ENCODE results near the gene PCDHGB5. TPM values are rescaled to one million over a fixed set of nuclear protein-coding genes. Genes with fewer than 3 reads are reported as not detected.

Gene PCDHGB5
- total and polyA plus RNA-seq, 4 donors: 17.5 to 33.5 (median 22.1) TPM

DNA sequence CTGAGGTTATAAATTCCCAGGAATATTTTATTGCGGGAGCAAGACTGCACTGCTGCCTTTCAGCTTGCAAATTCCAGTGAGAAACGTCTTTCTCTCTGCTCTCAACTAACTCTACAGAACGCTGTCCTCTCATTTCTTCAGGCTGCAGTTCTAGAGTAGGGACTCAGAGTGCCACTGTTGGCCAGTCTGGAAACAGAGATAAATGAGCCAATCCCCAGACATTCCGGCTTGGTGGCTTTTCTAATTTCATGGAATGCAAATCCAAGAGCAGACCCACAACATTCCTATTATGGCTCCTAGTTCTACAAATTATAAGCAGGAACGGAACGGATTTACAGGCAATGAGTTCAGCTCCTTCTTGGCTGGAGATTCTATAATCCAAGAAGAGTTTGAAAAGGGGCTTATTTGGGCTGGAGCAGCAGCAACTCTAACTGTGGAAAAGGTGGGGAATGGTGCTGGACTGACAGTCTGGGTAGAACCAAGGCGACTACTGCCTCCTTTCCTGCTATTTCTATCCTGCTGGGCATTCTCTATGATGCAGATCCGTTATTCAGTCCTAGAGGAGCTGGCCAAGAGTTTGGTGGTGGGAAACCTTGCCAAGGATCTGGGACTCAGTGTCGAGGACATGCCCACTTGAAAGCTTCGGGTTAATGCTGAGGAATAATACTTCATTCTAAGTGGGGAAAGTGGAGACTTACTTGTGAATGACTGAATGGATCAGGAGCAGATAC lies 41.8 kb downstream of the PCDHGB5 start:
- H3K4me3 ChIP-seq (ENCODE audit: low read depth, low read length): no peak overlapping the region

DNA sequence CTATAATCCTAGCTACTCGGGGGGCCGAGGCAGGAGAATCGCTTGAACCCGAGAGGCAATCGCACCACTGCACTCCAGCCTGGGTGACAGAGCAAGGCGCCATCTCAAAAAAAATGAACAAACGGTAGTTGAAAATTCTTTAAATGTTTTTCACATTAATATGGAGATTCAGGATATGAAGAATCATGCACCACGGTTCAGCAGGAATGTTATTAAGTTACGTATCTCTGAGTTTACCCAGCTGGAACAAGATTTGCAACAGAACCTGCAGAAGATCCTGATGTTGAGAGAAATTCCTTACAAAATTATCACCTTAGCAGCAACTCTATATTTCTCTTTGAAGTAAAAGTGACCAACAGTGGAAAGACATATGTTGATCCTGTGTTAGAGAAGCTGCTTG lies 42.6 kb downstream of the PCDHGB5 start:
- Histone ChIP-seq H3K4me3 (ENCODE audit: low read depth, low read length) (no peak overlapping the region), H3K4me1 (ENCODE audit: control insufficient read depth, insufficient read depth, low read length) (no peaks in the 10 kb centered on the region), H3K36me3 (ENCODE audit: control insufficient read depth, insufficient read depth, low read length) (peaks cover 7% of the 10 kb centered on the region), H3K9me3 (ENCODE audit: control insufficient read depth, insufficient read depth, low read length) (peaks cover 24% of the 10 kb centered on the region), H3K27ac (ENCODE audit: low read depth, low read length) (no peak overlapping the region), H3K27me3 (ENCODE audit: control insufficient read depth, insufficient read depth, low read length) (no peaks in the 10 kb centered on the region)
- DNase-seq (ENCODE audit: low read depth in 4 of 6, low spot score in 6 of 6): no peak
- 100% methylated on average over 5 of the region's 9 CpGs for WGBS (ENCODE audit: insufficient coverage)

More for the DNA sequence above, 41.8 kb downstream of the PCDHGB5 start:
- Histone ChIP-seq H3K36me3 (ENCODE audit: control insufficient read depth, insufficient read depth, low read length) (peaks cover 7% of the 10 kb centered on the region), H3K27ac (ENCODE audit: low read depth, low read length) (no peak overlapping the region), H3K4me1 (ENCODE audit: control insufficient read depth, insufficient read depth, low read length) (no peaks in the 10 kb centered on the region), H3K9me3 (ENCODE audit: control insufficient read depth, insufficient read depth, low read length) (peaks cover 24% of the 10 kb centered on the region), H3K27me3 (ENCODE audit: control insufficient read depth, insufficient read depth, low read length) (no peaks in the 10 kb centered on the region)
- WGBS (ENCODE audit: insufficient coverage): 59% methylated on average over 7 of the region's 10 CpGs
- no peak for DNase-seq (ENCODE audit: low read depth in 4 of 6, low spot score in 6 of 6)

DNA sequence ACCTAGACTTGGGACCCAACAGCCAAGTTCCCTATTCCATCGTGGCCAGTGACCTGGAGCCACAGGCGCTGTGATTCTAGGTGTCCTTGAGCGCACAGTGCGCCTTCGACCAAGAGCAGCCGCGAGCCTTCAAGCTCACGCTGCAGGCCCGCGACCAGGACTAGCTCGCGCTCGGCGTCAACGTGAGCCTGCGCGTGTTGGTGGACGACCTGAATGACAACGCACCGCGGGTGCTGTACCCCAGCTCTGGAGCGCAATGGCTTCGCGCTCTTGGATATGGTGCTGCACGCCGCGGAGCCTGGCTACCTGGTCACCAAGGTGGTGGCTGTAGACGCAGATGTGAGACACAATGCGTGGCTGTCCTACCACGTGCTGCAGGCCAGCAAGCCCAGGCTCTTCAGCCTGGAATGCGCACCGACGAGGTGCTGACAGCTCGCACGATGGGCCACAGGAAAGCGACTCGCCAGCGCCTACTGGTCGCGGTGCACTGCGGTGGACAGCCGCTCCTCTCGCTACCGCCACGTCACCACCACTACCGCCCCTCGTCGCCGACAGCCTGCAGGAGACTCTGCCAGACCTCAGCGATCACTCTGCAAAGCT lies 43.9 kb downstream of the PCDHGB5 start:
- Histone ChIP-seq H3K27me3 (ENCODE audit: control insufficient read depth, insufficient read depth, low read length) (no peaks in the 10 kb centered on the region), H3K9me3 (ENCODE audit: control insufficient read depth, insufficient read depth, low read length) (peaks cover 24% of the 10 kb centered on the region), H3K4me1 (ENCODE audit: control insufficient read depth, insufficient read depth, low read length) (no peaks in the 10 kb centered on the region), H3K27ac (ENCODE audit: low read depth, low read length) (no peak overlapping the region), H3K4me3 (ENCODE audit: low read depth, low read length) (no peak overlapping the region), H3K36me3 (ENCODE audit: control insufficient read depth, insufficient read depth, low read length) (peaks cover 7% of the 10 kb centered on the region)
- DNase-seq (ENCODE audit: low read depth in 4 of 6, low spot score in 6 of 6): no peak
- 37% methylated on average over 49 of the region's 50 CpGs for WGBS (ENCODE audit: insufficient coverage)

Other genes starting within 250 kb of the PCDHGB5 start
Only the 30 nearest of the 37 such genes appear.
- 1 to 10 TPM; 2.9 to 3.5 TPM for gene PCDHB9, start 210.8 kb upstream of the PCDHGB5 start, total RNA-seq
- gene PCDHB9, start 210.8 kb upstream of the PCDHGB5 start, polyA plus RNA-seq (ENCODE audit: insufficient read length in 2 of 2): 1 to 10 TPM; 7.0 to 8.5 TPM
- 1 to 10 TPM; 5.9 to 9.3 TPM for gene PCDHB10, start 205.6 kb upstream of the PCDHGB5 start, total RNA-seq
- 10 to 100 TPM; 11.6 to 15.8 TPM for gene PCDHB10, start 205.6 kb upstream of the PCDHGB5 start, polyA plus RNA-seq (ENCODE audit: insufficient read length in 2 of 2)
- 1 to 10 TPM; 7.6 to 9.7 TPM for gene PCDHB11, start 198.3 kb upstream of the PCDHGB5 start, total RNA-seq
- gene PCDHB11, start 198.3 kb upstream of the PCDHGB5 start, polyA plus RNA-seq (ENCODE audit: insufficient read length in 2 of 2): 1 to 10 TPM; 3.8 to 3.9 TPM
- gene PCDHB12, start 189.2 kb upstream of the PCDHGB5 start, total RNA-seq: 10 to 100 TPM in 1 of 2 donors, 1 to 10 TPM in 1; 5.3 to 10.7 TPM
- 1 to 10 TPM; 3.3 to 4.9 TPM for gene PCDHB12, start 189.2 kb upstream of the PCDHGB5 start, polyA plus RNA-seq (ENCODE audit: insufficient read length in 2 of 2)
- gene PCDHB13, start 184.0 kb upstream of the PCDHGB5 start, total RNA-seq: 1 to 10 TPM; 4.5 to 8.7 TPM
- 1 to 10 TPM; 3.8 to 5.0 TPM for gene PCDHB13, start 184.0 kb upstream of the PCDHGB5 start, polyA plus RNA-seq (ENCODE audit: insufficient read length in 2 of 2)
- 10 to 100 TPM; 10.4 to 11.9 TPM for gene PCDHB14, start 174.6 kb upstream of the PCDHGB5 start, total RNA-seq
- gene PCDHB14, start 174.6 kb upstream of the PCDHGB5 start, polyA plus RNA-seq (ENCODE audit: insufficient read length in 2 of 2): 10 to 100 TPM; 15.4 to 17.4 TPM
- gene PCDHB15, start 152.6 kb upstream of the PCDHGB5 start, total RNA-seq: 10 to 100 TPM; 10.4 to 15.2 TPM
- 10 to 100 TPM; 12.3 to 21.1 TPM for gene PCDHB15, start 152.6 kb upstream of the PCDHGB5 start, polyA plus RNA-seq (ENCODE audit: insufficient read length in 2 of 2)
- under 1 TPM in 1 of 2 donors, not detected in 1; 0.39 TPM for gene SLC25A2, start 93.9 kb upstream of the PCDHGB5 start, total RNA-seq
- under 1 TPM in 1 of 2 donors, not detected in 1; 0.15 TPM for gene SLC25A2, start 93.9 kb upstream of the PCDHGB5 start, polyA plus RNA-seq (ENCODE audit: insufficient read length in 2 of 2)
- 100 to 1,000 TPM in 1 of 2 donors, 10 to 100 TPM in 1; 98.2 to 111 TPM for gene TAF7, start 77.2 kb upstream of the PCDHGB5 start, total RNA-seq
- gene TAF7, start 77.2 kb upstream of the PCDHGB5 start, polyA plus RNA-seq (ENCODE audit: insufficient read length in 2 of 2): 100 to 1,000 TPM in 1 of 2 donors, 10 to 100 TPM in 1; 90.1 to 101 TPM
- gene PCDHGA1, start 67.4 kb upstream of the PCDHGB5 start, total RNA-seq: 1 to 10 TPM; 1.4 to 3.0 TPM
- gene PCDHGA1, start 67.4 kb upstream of the PCDHGB5 start, polyA plus RNA-seq (ENCODE audit: insufficient read length in 2 of 2): 1 to 10 TPM; 2.5 to 3.8 TPM
- gene PCDHGA2, start 59.2 kb upstream of the PCDHGB5 start, total RNA-seq: 10 to 100 TPM in 1 of 2 donors, 1 to 10 TPM in 1; 8.9 to 10.4 TPM
- 10 to 100 TPM; 14.0 to 17.7 TPM for gene PCDHGA2, start 59.2 kb upstream of the PCDHGB5 start, polyA plus RNA-seq (ENCODE audit: insufficient read length in 2 of 2)
- gene PCDHGA3, start 54.1 kb upstream of the PCDHGB5 start, total RNA-seq: 10 to 100 TPM in 1 of 2 donors, 1 to 10 TPM in 1; 9.2 to 10.5 TPM
- gene PCDHGA3, start 54.1 kb upstream of the PCDHGB5 start, polyA plus RNA-seq (ENCODE audit: insufficient read length in 2 of 2): 10 to 100 TPM; 12.3 to 19.2 TPM
- gene PCDHGB1, start 47.8 kb upstream of the PCDHGB5 start, total RNA-seq: 1 to 10 TPM; 6.4 to 8.6 TPM
- gene PCDHGB1, start 47.8 kb upstream of the PCDHGB5 start, polyA plus RNA-seq (ENCODE audit: insufficient read length in 2 of 2): 1 to 10 TPM; 9.8 to 9.9 TPM
- 1 to 10 TPM; 7.5 to 8.2 TPM for gene PCDHGA4, start 42.9 kb upstream of the PCDHGB5 start, total RNA-seq
- gene PCDHGA4, start 42.9 kb upstream of the PCDHGB5 start, polyA plus RNA-seq (ENCODE audit: insufficient read length in 2 of 2): 1 to 10 TPM; 9.5 to 9.9 TPM
- gene PCDHGB2, start 38.0 kb upstream of the PCDHGB5 start, total RNA-seq: 1 to 10 TPM; 6.3 to 6.7 TPM
- 10 to 100 TPM in 1 of 2 donors, 1 to 10 TPM in 1; 9.0 to 14.0 TPM for gene PCDHGB2, start 38.0 kb upstream of the PCDHGB5 start, polyA plus RNA-seq (ENCODE audit: insufficient read length in 2 of 2)
- 1 to 10 TPM; 7.9 to 8.8 TPM for gene PCDHGA5, start 33.8 kb upstream of the PCDHGB5 start, total RNA-seq
- gene PCDHGA5, start 33.8 kb upstream of the PCDHGB5 start, polyA plus RNA-seq (ENCODE audit: insufficient read length in 2 of 2): 10 to 100 TPM; 14.0 to 15.5 TPM
- 1 to 10 TPM; 6.0 to 8.3 TPM for gene PCDHGB3, start 27.7 kb upstream of the PCDHGB5 start, total RNA-seq
- gene PCDHGB3, start 27.7 kb upstream of the PCDHGB5 start, polyA plus RNA-seq (ENCODE audit: insufficient read length in 2 of 2): 1 to 10 TPM; 7.1 to 8.4 TPM
- 10 to 100 TPM in 1 of 2 donors, 1 to 10 TPM in 1; 8.5 to 12.3 TPM for gene PCDHGA6, start 24.1 kb upstream of the PCDHGB5 start, total RNA-seq
- gene PCDHGA6, start 24.1 kb upstream of the PCDHGB5 start, polyA plus RNA-seq (ENCODE audit: insufficient read length in 2 of 2): 10 to 100 TPM; 18.4 to 19.2 TPM
- 1 to 10 TPM; 6.1 to 6.6 TPM for gene PCDHGA7, start 15.2 kb upstream of the PCDHGB5 start, total RNA-seq
- 1 to 10 TPM; 5.2 to 6.7 TPM for gene PCDHGA7, start 15.2 kb upstream of the PCDHGB5 start, polyA plus RNA-seq (ENCODE audit: insufficient read length in 2 of 2)
- 10 to 100 TPM; 12.5 to 14.9 TPM for gene PCDHGB4, start 10.2 kb upstream of the PCDHGB5 start, total RNA-seq
- gene PCDHGB4, start 10.2 kb upstream of the PCDHGB5 start, polyA plus RNA-seq (ENCODE audit: insufficient read length in 2 of 2): 10 to 100 TPM; 10.3 to 16.0 TPM
- 1 to 10 TPM; 4.6 to 5.6 TPM for gene PCDHGA8, start 5.3 kb upstream of the PCDHGB5 start, total RNA-seq
- gene PCDHGA8, start 5.3 kb upstream of the PCDHGB5 start, polyA plus RNA-seq (ENCODE audit: insufficient read length in 2 of 2): 1 to 10 TPM; 1.9 to 2.1 TPM
- gene PCDHGA9, start 4.8 kb downstream of the PCDHGB5 start, total RNA-seq: 10 to 100 TPM; 10.9 TPM
- gene PCDHGA9, start 4.8 kb downstream of the PCDHGB5 start, polyA plus RNA-seq (ENCODE audit: insufficient read length in 2 of 2): 10 to 100 TPM; 19.2 to 21.4 TPM
- gene PCDHGB6, start 10.1 kb downstream of the PCDHGB5 start, total RNA-seq: 10 to 100 TPM in 1 of 2 donors, 1 to 10 TPM in 1; 10.0 to 10.6 TPM
- gene PCDHGB6, start 10.1 kb downstream of the PCDHGB5 start, polyA plus RNA-seq (ENCODE audit: insufficient read length in 2 of 2): 10 to 100 TPM; 22.0 to 25.7 TPM
- gene PCDHGA10, start 15.0 kb downstream of the PCDHGB5 start, total RNA-seq: 10 to 100 TPM; 11.1 to 12.4 TPM
- gene PCDHGA10, start 15.0 kb downstream of the PCDHGB5 start, polyA plus RNA-seq (ENCODE audit: insufficient read length in 2 of 2): 10 to 100 TPM; 21.1 to 32.4 TPM
- 10 to 100 TPM; 13.7 to 14.3 TPM for gene PCDHGB7, start 19.7 kb downstream of the PCDHGB5 start, total RNA-seq
- 10 to 100 TPM; 35.8 to 47.2 TPM for gene PCDHGB7, start 19.7 kb downstream of the PCDHGB5 start, polyA plus RNA-seq (ENCODE audit: insufficient read length in 2 of 2)
- gene PCDHGA11, start 23.1 kb downstream of the PCDHGB5 start, total RNA-seq: 10 to 100 TPM in 1 of 2 donors, 1 to 10 TPM in 1; 8.0 to 15.0 TPM
- gene PCDHGA11, start 23.1 kb downstream of the PCDHGB5 start, polyA plus RNA-seq (ENCODE audit: insufficient read length in 2 of 2): 10 to 100 TPM; 14.9 to 16.1 TPM
- gene PCDHGA12, start 32.6 kb downstream of the PCDHGB5 start, total RNA-seq: 10 to 100 TPM in 1 of 2 donors, 1 to 10 TPM in 1; 8.5 to 10.7 TPM
- gene PCDHGA12, start 32.6 kb downstream of the PCDHGB5 start, polyA plus RNA-seq (ENCODE audit: insufficient read length in 2 of 2): 1 to 10 TPM; 8.1 to 8.3 TPM
- gene PCDHGC3, start 78.0 kb downstream of the PCDHGB5 start, total RNA-seq: 100 to 1,000 TPM; 114 to 205 TPM
- gene PCDHGC3, start 78.0 kb downstream of the PCDHGB5 start, polyA plus RNA-seq (ENCODE audit: insufficient read length in 2 of 2): 100 to 1,000 TPM; 603 to 678 TPM
- gene PCDHGC4, start 87.1 kb downstream of the PCDHGB5 start, total RNA-seq: 10 to 100 TPM; 20.0 to 65.5 TPM
- gene PCDHGC4, start 87.1 kb downstream of the PCDHGB5 start, polyA plus RNA-seq (ENCODE audit: insufficient read length in 2 of 2): 10 to 100 TPM; 90.2 to 91.8 TPM
- 1 to 10 TPM; 4.0 to 5.9 TPM for gene PCDHGC5, start 91.1 kb downstream of the PCDHGB5 start, total RNA-seq
- 1 to 10 TPM; 5.4 to 6.5 TPM for gene PCDHGC5, start 91.1 kb downstream of the PCDHGB5 start, polyA plus RNA-seq (ENCODE audit: insufficient read length in 2 of 2)